SK-N-SH (cell line): ENCODE data around the gene KCNK16. TPM values are rescaled to one million over a fixed set of nuclear protein-coding genes. Genes with fewer than 3 reads are reported as not detected.

ENCODE experiments used
- CTCF ChIA-PET: fragments of 300-600, 350-600 bp; formaldehyde crosslinking; extraction: SDS; loops from one replicate; lab custom pipeline; 2021; lab: Yijun Ruan, JAX
- POLR2A ChIA-PET: fragments of 350-600 bp; sonication (Branson Sonifier 250); formaldehyde crosslinking; extraction: SDS; loops from one replicate; lab custom pipeline; 2020; ENCODE audit warnings: antibody characterized with exemption, inconsistent platforms; lab: Yijun Ruan, JAX
- DNase-seq: peaks from one replicate; pipeline ENCODE4 v3.0.0; 2012
- H2AFZ ChIP-seq: fragments of 200-600 bp; sonication (generic); 2 replicates; pipeline ENCODE4 v1.8.1; 2016; ENCODE audit warnings: antibody characterized with exemption, mild to moderate bottlenecking, low read depth
- H3F3A ChIP-seq: fragments of 200-600 bp; sonication (generic); replicated peaks from 2 replicates; pipeline ENCODE3; 2016; ENCODE audit warnings: antibody characterized with exemption, mild to moderate bottlenecking; ENCODE audit not compliant: insufficient read depth
- H3K27ac ChIP-seq, 2 experiments: fragments of 200-500 bp in 1 of 2; fragments of 200-600 bp in 1 of 2; sonication (Bioruptor generic) in 1 of 2; sonication (generic), shearing (Covaris generic) in 1 of 2; 2 replicates each; pipeline versions ENCODE4 v1.5.1 to v1.6.1; 2014 to 2016; ENCODE audit warnings: low read depth in 2 of 2, inconsistent platforms in 1 of 2, low read length in 1 of 2, mild to moderate bottlenecking in 1 of 2, mixed read lengths in 1 of 2
- H3K27me3 ChIP-seq: fragments of 200-600 bp; sonication (generic), shearing (Covaris generic); 2 replicates; pipeline ENCODE4 v1.6.1; 2016; ENCODE audit warnings: mixed run types; ENCODE audit not compliant: insufficient read depth
- H3K36me3 ChIP-seq, 2 experiments: fragments of 200-500 bp in 1 of 2; fragments of 200-600 bp in 1 of 2; sonication (Bioruptor generic) in 1 of 2; sonication (generic) in 1 of 2; replicated peaks in 1 of 2; 2 replicates each; pipeline versions ENCODE3 to v1.5.1; 2014 to 2016; ENCODE audit warnings: low read length in 1 of 2, mild to moderate bottlenecking in 1 of 2; ENCODE audit not compliant: insufficient read depth in 2 of 2, control insufficient read depth in 1 of 2
- H3K4me1 ChIP-seq, 2 experiments: fragments of 200-500 bp in 1 of 2; fragments of 200-600 bp in 1 of 2; sonication (Bioruptor generic) in 1 of 2; sonication (generic), shearing (Covaris generic) in 1 of 2; 2 replicates each; pipeline versions ENCODE4 v1.5.1 to v1.6.1; 2014 to 2016; ENCODE audit warnings: low read depth in 1 of 2, low read length in 1 of 2, mixed run types in 1 of 2; ENCODE audit not compliant: insufficient read depth in 2 of 2, control insufficient read depth in 1 of 2
- H3K4me2 ChIP-seq: fragments of 200-600 bp; sonication (generic), shearing (Covaris generic); 2 replicates; pipeline ENCODE4 v1.6.1; 2017; ENCODE audit warnings: mixed run types
- H3K4me3 ChIP-seq, 2 experiments: fragments of 200-500 bp in 1 of 2; fragments of 200-600 bp in 1 of 2; sonication (Bioruptor generic) in 1 of 2; sonication (generic), shearing (Covaris generic) in 1 of 2; 2 replicates each; pipeline versions ENCODE4 v1.5.1 to v1.8.1; 2014 to 2016; ENCODE audit warnings: low read depth in 2 of 2, inconsistent platforms in 1 of 2, low read length in 1 of 2, mild to moderate bottlenecking in 1 of 2, mixed read lengths in 1 of 2, moderate library complexity in 1 of 2
- H3K79me2 ChIP-seq: fragments of 200-600 bp; sonication (generic); 2 replicates; pipeline ENCODE4 v1.8.1; 2017; ENCODE audit warnings: mild to moderate bottlenecking; ENCODE audit not compliant: insufficient read depth
- H3K9ac ChIP-seq: fragments of 200-600 bp; sonication (generic); 2 replicates; pipeline ENCODE4 v1.6.1; 2017; ENCODE audit warnings: mixed run types
- H3K9me2 ChIP-seq: fragments of 200-600 bp; sonication (generic); 2 replicates; pipeline ENCODE4 v1.6.1; 2017; ENCODE audit warnings: mixed run types
- H3K9me3 ChIP-seq: fragments of 200-600 bp; sonication (generic); 2 replicates; pipeline ENCODE4 v1.6.1; 2017; ENCODE audit warnings: mixed run types, mild to moderate bottlenecking, moderate library complexity
- H4K20me1 ChIP-seq: fragments of 200-600 bp; sonication (generic); 2 replicates; pipeline ENCODE4 v1.6.1; 2017; ENCODE audit warnings: mild to moderate bottlenecking, mixed run types; ENCODE audit not compliant: insufficient read depth
- ELF1 ChIP-seq: IDR thresholded peaks from 2 replicates; pipeline ENCODE4 v1.4.0; 2012
- EZH2phosphoT487 ChIP-seq: fragments of 200-600 bp; sonication (generic); IDR thresholded peaks from 2 replicates; pipeline ENCODE4 v1.6.1; 2017; ENCODE audit warnings: low read depth, mixed run types, mild to moderate bottlenecking, antibody characterized with exemption, moderate library complexity, borderline replicate concordance
- FOXM1 ChIP-seq: IDR thresholded peaks from 2 replicates; pipeline ENCODE4 v1.4.0; 2012; ENCODE audit warnings: low read depth, mild to moderate bottlenecking
- GABPA ChIP-seq: IDR thresholded peaks from 2 replicates; pipeline ENCODE4 v1.4.0; 2012; ENCODE audit warnings: low read depth, mild to moderate bottlenecking
- MXI1 ChIP-seq: IDR thresholded peaks from 2 replicates; pipeline ENCODE4 v1.6.1; 2012; ENCODE audit warnings: mild to moderate bottlenecking, low read depth, low read length, improper control_type of control experiment
- POLR2AphosphoS5 ChIP-seq: IDR thresholded peaks from 2 replicates; pipeline ENCODE4 v1.6.1; 2012; ENCODE audit warnings: low read depth, low read length
- RCOR1 ChIP-seq: fragments of 150-350 bp; IDR thresholded peaks from 2 replicates; pipeline ENCODE4 v1.6.1; 2017; ENCODE audit warnings: antibody characterized with exemption, low read length
- SMC3 ChIP-seq: IDR thresholded peaks from 2 replicates; pipeline ENCODE4 v1.6.1; 2012; ENCODE audit warnings: low read depth, low read length, improper control_type of control experiment
- TAF1 ChIP-seq: IDR thresholded peaks from 2 replicates; pipeline ENCODE4 v1.6.1; 2012; ENCODE audit warnings: low read depth, mild to moderate bottlenecking, low read length, moderate library complexity, borderline replicate concordance
- TCF12 ChIP-seq: IDR thresholded peaks from 2 replicates; pipeline ENCODE4 v1.4.0; 2012
- USF1 ChIP-seq: IDR thresholded peaks from 2 replicates; pipeline ENCODE4 v1.4.0; 2012; ENCODE audit warnings: low read depth, borderline replicate concordance
- WGBS: methylation state at CpG from one replicate; pipeline ENCODE4 v1.1.6; 2017; ENCODE audit warnings: low lambda C conversion rate; 5-methylcytosine and 5-hydroxymethylcytosine counted together
- polyA plus RNA-seq, 3 experiments: library from polyadenylated mRNA; depleted of rRNA; stranded (reverse); fragments of >200 nt; gene quantifications; 2 replicates each; pipeline ENCODE4 v1.2.3, GENCODE V29; 2012
- TF ChIP-seq, protein P1 (sequence below): IDR thresholded peaks from 2 replicates; pipeline ENCODE4; 2012

Gene KCNK16
- polyA plus RNA-seq, 1 of the 3 experiments (the other 2 are of a cell fraction), result not detected

DNA sequence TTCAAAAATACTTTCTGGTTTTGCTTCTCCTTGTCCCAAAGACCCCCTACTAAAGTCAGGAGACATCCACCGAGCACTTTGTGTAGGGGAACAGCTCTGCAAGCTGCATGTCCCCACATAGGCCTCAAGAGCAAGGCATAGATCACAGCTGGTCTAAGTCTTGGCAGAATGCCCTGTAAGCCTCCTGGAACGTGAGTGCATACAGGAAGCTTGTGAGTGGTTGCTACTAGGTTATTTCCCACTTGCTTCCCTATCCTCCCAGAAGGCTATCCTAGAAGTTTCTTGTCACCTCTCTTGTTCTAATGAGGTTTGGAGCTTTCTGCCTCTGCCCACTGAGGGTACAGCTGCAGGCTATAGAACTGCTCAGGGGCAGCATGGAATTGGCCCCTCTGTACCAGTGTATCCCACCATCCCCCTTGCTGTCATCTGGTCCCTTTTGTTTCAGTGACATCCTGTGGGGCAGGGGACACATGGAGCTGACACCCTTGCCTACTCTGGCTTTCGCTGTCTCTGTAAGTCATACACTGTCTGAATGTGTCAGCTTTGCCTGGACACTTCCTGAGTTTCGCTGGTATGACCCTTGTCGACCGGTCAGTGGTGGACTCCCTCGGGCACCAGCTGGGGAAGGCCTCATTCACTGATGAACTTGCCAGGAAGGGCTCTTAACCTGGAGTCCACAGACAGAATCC, 35.6 kb upstream of the KCNK16 start:
- WGBS, result 18% methylated on average over 4 of the region's 7 CpGs
- no peaks in the 10 kb centered on the region for H3K9me3 ChIP-seq
- no peak overlapping the region for H2AFZ ChIP-seq
- DNase-seq, result peak; percentile 68
- H3K4me1 ChIP-seq, result peaks cover 0 to 16% of the 10 kb centered on the region in 2 experiments; a peak in 1 of 4 replicates
- ChIA-PET CTCF (interaction anchor here (0.6 to 2.5 kb wide), 7 partner anchors 8 to 535 kb away, joined by 3 to 17 read pairs (median 3); no protein-coding TSS in a partner anchor), POLR2A (no interaction called here)
- no peak overlapping the region for H3K4me3 ChIP-seq
- H3K9me2 ChIP-seq, result no peaks in the 10 kb centered on the region
- peak overlapping the region in 1 of 2 experiments; percentile 36; a peak in 1 of 4 replicates for H3K27ac ChIP-seq
- H3K36me3 ChIP-seq, result no peaks in the 10 kb centered on the region
- H4K20me1 ChIP-seq, result no peaks in the 10 kb centered on the region
- no peak for TF ChIP-seq EZH2phosphoT487
- TF ChIP-seq RCOR1, result 0 out of 2 replicates have a peak, but pooled peaks have one; percentile 32
- H3K4me2 ChIP-seq, result no peak overlapping the region
- no peak overlapping the region for H3K9ac ChIP-seq
- H3F3A ChIP-seq, result no peaks in the 10 kb centered on the region
- no peaks in the 10 kb centered on the region for H3K27me3 ChIP-seq
- H3K79me2 ChIP-seq, result no peaks in the 10 kb centered on the region

GRCh38 chr6:39353698-39354315, 31.3 kb upstream of the KCNK16 start:
- no peak for TF ChIP-seq MXI1
- TF ChIP-seq, protein P1, sequence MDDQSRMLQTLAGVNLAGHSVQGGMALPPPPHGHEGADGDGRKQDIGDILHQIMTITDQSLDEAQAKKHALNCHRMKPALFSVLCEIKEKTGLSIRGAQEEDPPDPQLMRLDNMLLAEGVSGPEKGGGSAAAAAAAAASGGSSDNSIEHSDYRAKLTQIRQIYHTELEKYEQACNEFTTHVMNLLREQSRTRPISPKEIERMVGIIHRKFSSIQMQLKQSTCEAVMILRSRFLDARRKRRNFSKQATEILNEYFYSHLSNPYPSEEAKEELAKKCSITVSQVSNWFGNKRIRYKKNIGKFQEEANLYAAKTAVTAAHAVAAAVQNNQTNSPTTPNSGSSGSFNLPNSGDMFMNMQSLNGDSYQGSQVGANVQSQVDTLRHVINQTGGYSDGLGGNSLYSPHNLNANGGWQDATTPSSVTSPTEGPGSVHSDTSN, result no peak
- TF ChIP-seq ELF1, result no peak
- no peak for TF ChIP-seq EZH2phosphoT487
- no peak for TF ChIP-seq GABPA
- TF ChIP-seq POLR2AphosphoS5, result no peak
- no peak for TF ChIP-seq FOXM1
- no peak for TF ChIP-seq SMC3
- no peak for TF ChIP-seq USF1
- TF ChIP-seq TCF12, result no peak
- TF ChIP-seq TAF1, result no peak
- WGBS, result 14% methylated on average over 5 of the region's 7 CpGs
- ChIA-PET CTCF (interaction anchor here (1.3 to 8.1 kb wide), 2 partner anchors 9 to 13 kb away, joined by 3 to 62 read pairs; no protein-coding TSS in a partner anchor), POLR2A (no interaction called here)
- no peaks in the 10 kb centered on the region for H3K9me3 ChIP-seq
- no peak overlapping the region for H3K27ac ChIP-seq
- H4K20me1 ChIP-seq, result no peaks in the 10 kb centered on the region
- H3K4me1 ChIP-seq, result peaks cover 0 to 9% of the 10 kb centered on the region in 2 experiments; a peak in 1 of 4 replicates
- H3F3A ChIP-seq, result no peaks in the 10 kb centered on the region
- H3K9ac ChIP-seq, result no peak overlapping the region
- H3K4me3 ChIP-seq, result no peak overlapping the region
- H2AFZ ChIP-seq, result no peak overlapping the region
- no peaks in the 10 kb centered on the region for H3K27me3 ChIP-seq
- H3K36me3 ChIP-seq, result no peaks in the 10 kb centered on the region
- no peak for DNase-seq
- no peak overlapping the region for H3K4me2 ChIP-seq
- H3K9me2 ChIP-seq, result no peaks in the 10 kb centered on the region
- no peaks in the 10 kb centered on the region for H3K79me2 ChIP-seq
